GM19467 (cell line): ENCODE results near the gene IGF2BP2.
A peak's percentile ranks its signal among the peaks of the same experiment; 100 is the strongest.

Experiments
- ATAC-seq: cut with Tn5 transposase; IDR thresholded peaks from one replicate; pipeline ENCODE4 v1.9.1; 2021; ENCODE audit warnings: mild to moderate bottlenecking, moderate library complexity; ENCODE audit not compliant: unreplicated experiment

IGF2BP2 gene

GRCh38 chr3:185767002-185767688, 57.7 kb downstream of the IGF2BP2 start:
- no peak for ATAC-seq

- no peak for ATAC-seq
Measured at GRCh38 chr3:185766329-185767001, 58.4 kb downstream of the IGF2BP2 start.

- ATAC-seq = no peak
Measured at GRCh38 chr3:185764980-185765370, 59.9 kb downstream of the IGF2BP2 start.

- no peak for ATAC-seq
Measured at GRCh38 chr3:185764163-185764979, 60.5 kb downstream of the IGF2BP2 start.

GRCh38 chr3:185763347-185764005, 61.4 kb downstream of the IGF2BP2 start:
- no peak for ATAC-seq

GRCh38 chr3:185760550-185760949, 64.3 kb downstream of the IGF2BP2 start:
- no peak for ATAC-seq

GRCh38 chr3:185760088-185760487, 64.8 kb downstream of the IGF2BP2 start:
- no peak for ATAC-seq

- ATAC-seq = no peak
Measured at GRCh38 chr3:185759512-185759911, 65.3 kb downstream of the IGF2BP2 start.

- ATAC-seq = no peak
Measured at GRCh38 chr3:185758912-185759311, 65.9 kb downstream of the IGF2BP2 start.

GRCh38 chr3:185757176-185757575, 67.7 kb downstream of the IGF2BP2 start:
- no peak for ATAC-seq

GRCh38 chr3:185756477-185756876, 68.4 kb downstream of the IGF2BP2 start:
- no peak for ATAC-seq

GRCh38 chr3:185754920-185755319, 69.9 kb downstream of the IGF2BP2 start:
- no peak for ATAC-seq

GRCh38 chr3:185753354-185753753, 71.5 kb downstream of the IGF2BP2 start:
- ATAC-seq = no peak

- no peak for ATAC-seq
Measured at GRCh38 chr3:185750702-185751101, 74.1 kb downstream of the IGF2BP2 start.

GRCh38 chr3:185750015-185750414, 74.8 kb downstream of the IGF2BP2 start:
- no peak for ATAC-seq

GRCh38 chr3:185746470-185746869, 78.4 kb downstream of the IGF2BP2 start:
- ATAC-seq = no peak

- peak; percentile 70 for ATAC-seq
Measured at GRCh38 chr3:185744997-185745843, 79.6 kb downstream of the IGF2BP2 start.

GRCh38 chr3:185741586-185741985, 83.3 kb downstream of the IGF2BP2 start:
- ATAC-seq = no peak

- no peak for ATAC-seq
Measured at GRCh38 chr3:185740133-185740532, 84.7 kb downstream of the IGF2BP2 start.

GRCh38 chr3:185739264-185739701, 85.6 kb downstream of the IGF2BP2 start:
- ATAC-seq = no peak
